SK-N-SH (cell line): ENCODE measurements around the gene EFHC1. TPM values are rescaled to one million over a fixed set of nuclear protein-coding genes. Genes with fewer than 3 reads are reported as not detected.

ENCODE experiments used
- CTCF ChIA-PET: fragments of 300-600, 350-600 bp; formaldehyde crosslinking; extraction: SDS; loops from one replicate; lab custom pipeline; 2021; lab: Yijun Ruan, JAX
- POLR2A ChIA-PET: fragments of 350-600 bp; sonication (Branson Sonifier 250); formaldehyde crosslinking; extraction: SDS; loops from one replicate; lab custom pipeline; 2020; ENCODE audit warnings: antibody characterized with exemption, inconsistent platforms; lab: Yijun Ruan, JAX
- DNase-seq: peaks from one replicate; pipeline ENCODE4 v3.0.0; 2012
- H2AFZ ChIP-seq: fragments of 200-600 bp; sonication (generic); 2 replicates; pipeline ENCODE4 v1.8.1; 2016; ENCODE audit warnings: antibody characterized with exemption, mild to moderate bottlenecking, low read depth
- H3F3A ChIP-seq: fragments of 200-600 bp; sonication (generic); replicated peaks from 2 replicates; pipeline ENCODE3; 2016; ENCODE audit warnings: antibody characterized with exemption, mild to moderate bottlenecking; ENCODE audit not compliant: insufficient read depth
- H3K27ac ChIP-seq, 2 experiments: fragments of 200-500 bp in 1 of 2; fragments of 200-600 bp in 1 of 2; sonication (Bioruptor generic) in 1 of 2; sonication (generic), shearing (Covaris generic) in 1 of 2; 2 replicates each; pipeline versions ENCODE4 v1.5.1 to v1.6.1; 2014 to 2016; ENCODE audit warnings: low read depth in 2 of 2, inconsistent platforms in 1 of 2, low read length in 1 of 2, mild to moderate bottlenecking in 1 of 2, mixed read lengths in 1 of 2
- H3K27me3 ChIP-seq: fragments of 200-600 bp; sonication (generic), shearing (Covaris generic); 2 replicates; pipeline ENCODE4 v1.6.1; 2016; ENCODE audit warnings: mixed run types; ENCODE audit not compliant: insufficient read depth
- H3K36me3 ChIP-seq, 2 experiments: fragments of 200-500 bp in 1 of 2; fragments of 200-600 bp in 1 of 2; sonication (Bioruptor generic) in 1 of 2; sonication (generic) in 1 of 2; replicated peaks in 1 of 2; 2 replicates each; pipeline versions ENCODE3 to v1.5.1; 2014 to 2016; ENCODE audit warnings: low read length in 1 of 2, mild to moderate bottlenecking in 1 of 2; ENCODE audit not compliant: insufficient read depth in 2 of 2, control insufficient read depth in 1 of 2
- H3K4me1 ChIP-seq, 2 experiments: fragments of 200-500 bp in 1 of 2; fragments of 200-600 bp in 1 of 2; sonication (Bioruptor generic) in 1 of 2; sonication (generic), shearing (Covaris generic) in 1 of 2; 2 replicates each; pipeline versions ENCODE4 v1.5.1 to v1.6.1; 2014 to 2016; ENCODE audit warnings: low read depth in 1 of 2, low read length in 1 of 2, mixed run types in 1 of 2; ENCODE audit not compliant: insufficient read depth in 2 of 2, control insufficient read depth in 1 of 2
- H3K4me2 ChIP-seq: fragments of 200-600 bp; sonication (generic), shearing (Covaris generic); 2 replicates; pipeline ENCODE4 v1.6.1; 2017; ENCODE audit warnings: mixed run types
- H3K4me3 ChIP-seq, 2 experiments: fragments of 200-500 bp in 1 of 2; fragments of 200-600 bp in 1 of 2; sonication (Bioruptor generic) in 1 of 2; sonication (generic), shearing (Covaris generic) in 1 of 2; 2 replicates each; pipeline versions ENCODE4 v1.5.1 to v1.8.1; 2014 to 2016; ENCODE audit warnings: low read depth in 2 of 2, inconsistent platforms in 1 of 2, low read length in 1 of 2, mild to moderate bottlenecking in 1 of 2, mixed read lengths in 1 of 2, moderate library complexity in 1 of 2
- H3K79me2 ChIP-seq: fragments of 200-600 bp; sonication (generic); 2 replicates; pipeline ENCODE4 v1.8.1; 2017; ENCODE audit warnings: mild to moderate bottlenecking; ENCODE audit not compliant: insufficient read depth
- H3K9ac ChIP-seq: fragments of 200-600 bp; sonication (generic); 2 replicates; pipeline ENCODE4 v1.6.1; 2017; ENCODE audit warnings: mixed run types
- H3K9me2 ChIP-seq: fragments of 200-600 bp; sonication (generic); 2 replicates; pipeline ENCODE4 v1.6.1; 2017; ENCODE audit warnings: mixed run types
- H3K9me3 ChIP-seq: fragments of 200-600 bp; sonication (generic); 2 replicates; pipeline ENCODE4 v1.6.1; 2017; ENCODE audit warnings: mixed run types, mild to moderate bottlenecking, moderate library complexity
- H4K20me1 ChIP-seq: fragments of 200-600 bp; sonication (generic); 2 replicates; pipeline ENCODE4 v1.6.1; 2017; ENCODE audit warnings: mild to moderate bottlenecking, mixed run types; ENCODE audit not compliant: insufficient read depth
- CHD2 ChIP-seq: fragments of 150-350 bp; IDR thresholded peaks from 2 replicates; pipeline ENCODE4 v1.6.1; 2018; ENCODE audit warnings: low read length; ENCODE audit not compliant: partially characterized antibody
- EP300 ChIP-seq, 2 experiments: IDR thresholded peaks; 2 replicates each; pipeline versions ENCODE4 v1.4.0 to v1.6.1; 2012; ENCODE audit warnings: borderline replicate concordance in 1 of 2, low read depth in 1 of 2, low read length in 1 of 2
- FOXJ3 ChIP-seq: sonication (generic); formaldehyde crosslinking; IDR thresholded peaks from 2 replicates; pipeline ENCODE4 v1.5.1; 2020; ENCODE audit warnings: mild to moderate bottlenecking, missing genetic modification reagents
- FOXM1 ChIP-seq: IDR thresholded peaks from 2 replicates; pipeline ENCODE4 v1.4.0; 2012; ENCODE audit warnings: low read depth, mild to moderate bottlenecking
- MAX ChIP-seq: IDR thresholded peaks from 2 replicates; pipeline ENCODE4 v1.4.0; 2012; ENCODE audit warnings: low read depth
- MEF2A ChIP-seq: IDR thresholded peaks from 2 replicates; pipeline ENCODE4 v1.4.0; 2012; ENCODE audit warnings: low read depth, borderline replicate concordance
- MXI1 ChIP-seq: IDR thresholded peaks from 2 replicates; pipeline ENCODE4 v1.6.1; 2012; ENCODE audit warnings: mild to moderate bottlenecking, low read depth, low read length, improper control_type of control experiment
- RFX5 ChIP-seq: IDR thresholded peaks from 2 replicates; pipeline ENCODE4 v1.6.1; 2012; ENCODE audit warnings: mild to moderate bottlenecking, improper control_type of control experiment, low read length
- RXRA ChIP-seq: IDR thresholded peaks from 2 replicates; pipeline ENCODE4 v1.4.0; 2012; ENCODE audit warnings: low read depth, mild to moderate bottlenecking, borderline replicate concordance
- SIN3A ChIP-seq: IDR thresholded peaks from 2 replicates; pipeline ENCODE4 v1.6.1; 2012; ENCODE audit warnings: low read depth, mild to moderate bottlenecking, low read length, moderate library complexity, borderline replicate concordance
- SMC3 ChIP-seq: IDR thresholded peaks from 2 replicates; pipeline ENCODE4 v1.6.1; 2012; ENCODE audit warnings: low read depth, low read length, improper control_type of control experiment
- TCF12 ChIP-seq: IDR thresholded peaks from 2 replicates; pipeline ENCODE4 v1.4.0; 2012
- USF1 ChIP-seq: IDR thresholded peaks from 2 replicates; pipeline ENCODE4 v1.4.0; 2012; ENCODE audit warnings: low read depth, borderline replicate concordance
- YY1 ChIP-seq: IDR thresholded peaks from 2 replicates; pipeline ENCODE4 v1.4.0; 2012; ENCODE audit warnings: low read depth, mild to moderate bottlenecking
- WGBS: methylation state at CpG from one replicate; pipeline ENCODE4 v1.1.6; 2017; ENCODE audit warnings: low lambda C conversion rate; 5-methylcytosine and 5-hydroxymethylcytosine counted together
- polyA plus RNA-seq, 3 experiments: library from polyadenylated mRNA; depleted of rRNA; stranded (reverse); fragments of >200 nt; gene quantifications; 2 replicates each; pipeline ENCODE4 v1.2.3, GENCODE V29; 2012
- TF ChIP-seq, protein P1 (sequence below): IDR thresholded peaks from 2 replicates; pipeline ENCODE4 v1.6.1; 2012; ENCODE audit warnings: mild to moderate bottlenecking, low read depth, low read length, moderate library complexity

Gene EFHC1
- polyA plus RNA-seq, 1 of the 3 experiments (the other 2 are of a cell fraction) = 39.4 TPM

GRCh38 chr6:52546192-52546591, 126.0 kb downstream of the EFHC1 start (continued):
- TF ChIP-seq, protein P1, sequence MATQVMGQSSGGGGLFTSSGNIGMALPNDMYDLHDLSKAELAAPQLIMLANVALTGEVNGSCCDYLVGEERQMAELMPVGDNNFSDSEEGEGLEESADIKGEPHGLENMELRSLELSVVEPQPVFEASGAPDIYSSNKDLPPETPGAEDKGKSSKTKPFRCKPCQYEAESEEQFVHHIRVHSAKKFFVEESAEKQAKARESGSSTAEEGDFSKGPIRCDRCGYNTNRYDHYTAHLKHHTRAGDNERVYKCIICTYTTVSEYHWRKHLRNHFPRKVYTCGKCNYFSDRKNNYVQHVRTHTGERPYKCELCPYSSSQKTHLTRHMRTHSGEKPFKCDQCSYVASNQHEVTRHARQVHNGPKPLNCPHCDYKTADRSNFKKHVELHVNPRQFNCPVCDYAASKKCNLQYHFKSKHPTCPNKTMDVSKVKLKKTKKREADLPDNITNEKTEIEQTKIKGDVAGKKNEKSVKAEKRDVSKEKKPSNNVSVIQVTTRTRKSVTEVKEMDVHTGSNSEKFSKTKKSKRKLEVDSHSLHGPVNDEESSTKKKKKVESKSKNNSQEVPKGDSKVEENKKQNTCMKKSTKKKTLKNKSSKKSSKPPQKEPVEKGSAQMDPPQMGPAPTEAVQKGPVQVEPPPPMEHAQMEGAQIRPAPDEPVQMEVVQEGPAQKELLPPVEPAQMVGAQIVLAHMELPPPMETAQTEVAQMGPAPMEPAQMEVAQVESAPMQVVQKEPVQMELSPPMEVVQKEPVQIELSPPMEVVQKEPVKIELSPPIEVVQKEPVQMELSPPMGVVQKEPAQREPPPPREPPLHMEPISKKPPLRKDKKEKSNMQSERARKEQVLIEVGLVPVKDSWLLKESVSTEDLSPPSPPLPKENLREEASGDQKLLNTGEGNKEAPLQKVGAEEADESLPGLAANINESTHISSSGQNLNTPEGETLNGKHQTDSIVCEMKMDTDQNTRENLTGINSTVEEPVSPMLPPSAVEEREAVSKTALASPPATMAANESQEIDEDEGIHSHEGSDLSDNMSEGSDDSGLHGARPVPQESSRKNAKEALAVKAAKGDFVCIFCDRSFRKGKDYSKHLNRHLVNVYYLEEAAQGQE = no peak
- no peak for TF ChIP-seq MAX

DNA sequence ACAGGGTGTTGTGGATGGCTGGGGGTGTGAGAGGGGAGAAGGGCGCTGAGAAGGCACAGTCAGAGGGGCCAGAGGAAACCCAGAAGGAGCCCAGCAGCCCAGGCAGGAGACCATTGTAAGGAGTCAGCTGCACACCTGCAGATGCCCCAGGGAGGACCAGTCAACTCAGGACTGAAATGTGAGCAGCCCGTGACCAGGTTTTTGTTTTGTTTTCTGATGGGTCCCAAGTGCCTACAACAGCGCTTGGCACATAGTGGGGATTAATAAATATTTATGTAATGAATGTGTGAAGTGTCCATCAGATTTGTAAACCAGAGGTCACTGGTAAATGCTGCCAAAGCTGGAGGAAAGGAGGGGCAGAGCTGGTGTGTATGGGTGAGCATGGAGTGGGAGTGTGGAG, 126.5 kb downstream of the EFHC1 start:
- Histone ChIP-seq H3K36me3 (peaks cover 3 to 9% of the 10 kb centered on the region in 2 experiments), H3F3A (peaks cover 57% of the 10 kb centered on the region), H3K79me2 (peaks cover 98% of the 10 kb centered on the region), H3K9ac (no peak overlapping the region), H3K4me2 (peak overlapping the region; percentile 42; the same call in 1 of the 2 replicates), H3K27me3 (no peaks in the 10 kb centered on the region), H2AFZ (no peak overlapping the region), H3K9me3 (no peaks in the 10 kb centered on the region), H3K4me3 (no peak overlapping the region), H3K27ac (peak overlapping the region in 1 of 2 experiments; percentile 74; a peak in 2 of 4 replicates), H3K4me1 (peaks cover 82 to 84% of the 10 kb centered on the region in 2 experiments), H3K9me2 (no peaks in the 10 kb centered on the region), H4K20me1 (no peaks in the 10 kb centered on the region)
- no peak for TF ChIP-seq MXI1
- TF ChIP-seq RFX5 = no peak
- TF ChIP-seq EP300 (IDR thresholded peaks at IDR 0.05; ENCODE audit: borderline replicate concordance in 1 of 2, low read depth in 1 of 2, low read length in 1 of 2) = no peak
- TF ChIP-seq USF1 = no peak
- no peak for TF ChIP-seq RXRA
- TF ChIP-seq MEF2A = no peak
- TF ChIP-seq SIN3A = no peak
- no peak for TF ChIP-seq YY1
- no peak; the same call in 1 of the 2 replicates for TF ChIP-seq SMC3
- no peak for TF ChIP-seq FOXM1
- TF ChIP-seq CHD2 = no peak
- no peak for TF ChIP-seq FOXJ3 (CRISPR knock-in tag)
- TF ChIP-seq MAX = no peak
- TF ChIP-seq TCF12 = no peak
- ChIA-PET POLR2A (no interaction called here), CTCF (interaction anchor here (0.9 to 3.9 kb wide), 7 partner anchors 43 to 130 kb away, joined by 3 to 16 read pairs (median 4); partner anchors contain the start of gene EFHC1)
- no peak for DNase-seq
- 97% methylated on average over 3 of the region's 3 CpGs for WGBS
